SK-N-SH treated with all-trans-retinoic acid at 6 μM for 48 hours (cell line): Measurements from ENCODE around the gene NPFFR1.

Experiments used
- ARNTL ChIP-seq: fragments of 450-650 bp; formaldehyde crosslinking; IDR thresholded peaks from 2 replicates; pipeline ENCODE4 v1.5.0; 2020; ENCODE audit warnings: low read depth, mild to moderate bottlenecking, moderate library complexity, borderline replicate concordance
- CREB5 ChIP-seq: fragments of 250-450 bp; sonication (Bioruptor Pico); IDR thresholded peaks from 2 replicates; pipeline ENCODE4 v1.5.1; 2020; ENCODE audit warnings: low read depth, mild to moderate bottlenecking, moderate library complexity
- ESRRG ChIP-seq: fragments of 250-450 bp; sonication (Bioruptor Pico); IDR thresholded peaks from 2 replicates; pipeline ENCODE4 v1.6.1; 2021; ENCODE audit warnings: mild to moderate bottlenecking
- OSR1 ChIP-seq: fragments of 250-450 bp; sonication (Bioruptor Pico); IDR thresholded peaks from 2 replicates; pipeline ENCODE4 v1.8.0; 2022; ENCODE audit warnings: moderate library complexity, mild to moderate bottlenecking, inconsistent platforms
- RARB ChIP-seq: fragments of 250-450 bp; sonication (Bioruptor Pico); IDR thresholded peaks from 2 replicates; pipeline ENCODE4 v1.8.0; 2021; ENCODE audit warnings: mild to moderate bottlenecking, moderate library complexity
- SNAI2 ChIP-seq: fragments of 250-450 bp; sonication (Bioruptor Pico); IDR thresholded peaks from 2 replicates; pipeline ENCODE4 v1.5.0; 2020; ENCODE audit warnings: mild to moderate bottlenecking, moderate library complexity
- TCF4 ChIP-seq: fragments of 250-450 bp; sonication (Bioruptor Pico); IDR thresholded peaks from 2 replicates; pipeline ENCODE4 v1.8.0; 2021; ENCODE audit warnings: mild to moderate bottlenecking, moderate library complexity, borderline replicate concordance
- ZFP3 ChIP-seq: fragments of 250-450 bp; sonication (Bioruptor Pico); IDR thresholded peaks from 2 replicates; pipeline ENCODE4 v1.5.0; 2020; ENCODE audit warnings: mild to moderate bottlenecking, moderate library complexity
- ZFP30 ChIP-seq: fragments of 450-650 bp; formaldehyde crosslinking; IDR thresholded peaks from 2 replicates; pipeline ENCODE4 v1.5.0; 2022; ENCODE audit warnings: mild to moderate bottlenecking, moderate library complexity
- ZNF70 ChIP-seq: fragments of 450-650 bp; formaldehyde crosslinking; IDR thresholded peaks from 2 replicates; pipeline ENCODE4 v1.5.0; 2020; ENCODE audit warnings: mild to moderate bottlenecking, moderate library complexity
- ZNF8 ChIP-seq: fragments of 450-650 bp; formaldehyde crosslinking; IDR thresholded peaks from 2 replicates; pipeline ENCODE4 v1.5.0; 2020; ENCODE audit warnings: mild to moderate bottlenecking, moderate library complexity
- TF ChIP-seq, protein P1 (sequence below): fragments of 250-450 bp; sonication (Bioruptor Pico); IDR thresholded peaks from 2 replicates; pipeline ENCODE4 v1.8.0; 2020; ENCODE audit warnings: mild to moderate bottlenecking, moderate library complexity, borderline replicate concordance

GRCh38 chr10:70232155-70232858 lies 51.5 kb downstream of the NPFFR1 start:
- TF ChIP-seq SNAI2 (no peak), ZFP30 (CRISPR knock-in tag) (no peak), RARB (CRISPR knock-in tag) (no peak), ESRRG (CRISPR knock-in tag) (no peak), ARNTL (CRISPR knock-in tag) (no peak), CREB5 (CRISPR knock-in tag) (no peak), ZNF8 (CRISPR knock-in tag) (no peak), ZNF70 (CRISPR knock-in tag) (no peak), ZFP3 (no peak), OSR1 (CRISPR knock-in tag) (no peak), TCF4 (CRISPR knock-in tag) (no peak)
- TF ChIP-seq, protein P1, sequence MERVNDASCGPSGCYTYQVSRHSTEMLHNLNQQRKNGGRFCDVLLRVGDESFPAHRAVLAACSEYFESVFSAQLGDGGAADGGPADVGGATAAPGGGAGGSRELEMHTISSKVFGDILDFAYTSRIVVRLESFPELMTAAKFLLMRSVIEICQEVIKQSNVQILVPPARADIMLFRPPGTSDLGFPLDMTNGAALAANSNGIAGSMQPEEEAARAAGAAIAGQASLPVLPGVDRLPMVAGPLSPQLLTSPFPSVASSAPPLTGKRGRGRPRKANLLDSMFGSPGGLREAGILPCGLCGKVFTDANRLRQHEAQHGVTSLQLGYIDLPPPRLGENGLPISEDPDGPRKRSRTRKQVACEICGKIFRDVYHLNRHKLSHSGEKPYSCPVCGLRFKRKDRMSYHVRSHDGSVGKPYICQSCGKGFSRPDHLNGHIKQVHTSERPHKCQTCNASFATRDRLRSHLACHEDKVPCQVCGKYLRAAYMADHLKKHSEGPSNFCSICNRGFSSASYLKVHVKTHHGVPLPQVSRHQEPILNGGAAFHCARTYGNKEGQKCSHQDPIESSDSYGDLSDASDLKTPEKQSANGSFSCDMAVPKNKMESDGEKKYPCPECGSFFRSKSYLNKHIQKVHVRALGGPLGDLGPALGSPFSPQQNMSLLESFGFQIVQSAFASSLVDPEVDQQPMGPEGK = no peak
